ENCODE data around the gene SHMT2.
A peak's percentile ranks its signal among the peaks of the same experiment; 100 is the strongest.

DNA sequence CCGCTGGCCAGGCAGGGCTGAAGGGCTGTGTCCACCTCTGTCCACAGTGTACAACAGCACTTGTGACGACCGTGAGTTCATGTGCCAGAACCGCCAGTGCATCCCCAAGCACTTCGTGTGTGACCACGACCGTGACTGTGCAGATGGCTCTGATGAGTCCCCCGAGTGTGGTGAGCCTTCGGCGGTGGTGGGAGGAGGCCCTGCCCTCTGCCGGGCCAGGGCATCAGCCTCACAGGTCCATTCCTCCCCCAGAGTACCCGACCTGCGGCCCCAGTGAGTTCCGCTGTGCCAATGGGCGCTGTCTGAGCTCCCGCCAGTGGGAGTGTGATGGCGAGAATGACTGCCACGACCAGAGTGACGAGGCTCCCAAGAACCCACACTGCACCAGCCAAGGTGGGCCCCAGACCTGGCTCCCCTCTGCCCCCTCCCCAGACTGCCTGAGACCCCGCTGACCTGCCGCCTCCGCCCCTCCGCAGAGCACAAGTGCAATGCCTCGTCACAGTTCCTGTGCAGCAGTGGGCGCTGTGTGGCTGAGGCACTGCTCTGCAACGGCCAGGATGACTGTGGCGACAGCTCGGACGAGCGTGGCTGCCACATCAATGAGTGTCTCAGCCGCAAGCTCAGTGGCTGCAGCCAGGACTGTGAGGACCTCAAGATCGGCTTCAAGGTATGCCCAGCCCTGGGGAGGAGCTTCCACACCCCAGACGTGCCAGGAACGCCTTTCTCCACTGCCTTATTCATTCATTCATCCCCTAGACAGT is 33.7 kb upstream of the SHMT2 start:
- TF ChIP-seq POLR2AphosphoS5 (IDR thresholded peaks at IDR 0.05; ENCODE audit: control insufficient read depth, insufficient read depth, low read depth, low read length) (no peak), MXI1 (IDR thresholded peaks at IDR 0.05; ENCODE audit: low read depth, low read length) (no peak), RAD21 (CRISPR knock-in tag; conservative IDR thresholded peaks at IDR 0.05 in 1 of 2, IDR thresholded peaks at IDR 0.05 in 1 of 2) (peak in 1 of 2 experiments; percentile 31; a peak in 1 of 4 replicates), ZNF785 (CRISPR knock-in tag; IDR thresholded peaks at IDR 0.05) (no peak), EP300 (IDR thresholded peaks at IDR 0.05; ENCODE audit: low read length) (no peak), PCBP2 (IDR thresholded peaks at IDR 0.05; ENCODE audit: low read depth, low read length, poor library complexity, severe bottlenecking) (no peak), CTCF (IDR thresholded peaks at IDR 0.05 in 2 of 3, conservative IDR thresholded peaks at IDR 0.05 in 1 of 3; ENCODE audit: insufficient read depth in 2 of 3, low read depth in 1 of 3, low read length in 3 of 3) (peak; percentile 29 to 59 (median 32); a peak in 4 of 6 replicates), ETV6 (IDR thresholded peaks at IDR 0.05; ENCODE audit: borderline replicate concordance in 1 of 2, low read depth in 2 of 2, low read length in 1 of 2) (no peak), ETV6 (CRISPR knock-in tag; IDR thresholded peaks at IDR 0.05; ENCODE audit: borderline replicate concordance) (no peak), ZNF232 (CRISPR knock-in tag; IDR thresholded peaks at IDR 0.05) (no peak), POLR2A (conservative IDR thresholded peaks at IDR 0.05) (no peak)
- TF ChIP-seq, protein P1, sequence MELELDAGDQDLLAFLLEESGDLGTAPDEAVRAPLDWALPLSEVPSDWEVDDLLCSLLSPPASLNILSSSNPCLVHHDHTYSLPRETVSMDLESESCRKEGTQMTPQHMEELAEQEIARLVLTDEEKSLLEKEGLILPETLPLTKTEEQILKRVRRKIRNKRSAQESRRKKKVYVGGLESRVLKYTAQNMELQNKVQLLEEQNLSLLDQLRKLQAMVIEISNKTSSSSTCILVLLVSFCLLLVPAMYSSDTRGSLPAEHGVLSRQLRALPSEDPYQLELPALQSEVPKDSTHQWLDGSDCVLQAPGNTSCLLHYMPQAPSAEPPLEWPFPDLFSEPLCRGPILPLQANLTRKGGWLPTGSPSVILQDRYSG (tag; conservative IDR thresholded peaks at IDR 0.05; ENCODE audit: low read depth), result no peak
- TF ChIP-seq, protein P2, sequence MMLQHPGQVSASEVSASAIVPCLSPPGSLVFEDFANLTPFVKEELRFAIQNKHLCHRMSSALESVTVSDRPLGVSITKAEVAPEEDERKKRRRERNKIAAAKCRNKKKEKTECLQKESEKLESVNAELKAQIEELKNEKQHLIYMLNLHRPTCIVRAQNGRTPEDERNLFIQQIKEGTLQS (IDR thresholded peaks at IDR 0.05), result no peak
- TF ChIP-seq, protein P2 (CRISPR knock-in tag; conservative IDR thresholded peaks at IDR 0.05), result no peak
- TF ChIP-seq, protein P3, sequence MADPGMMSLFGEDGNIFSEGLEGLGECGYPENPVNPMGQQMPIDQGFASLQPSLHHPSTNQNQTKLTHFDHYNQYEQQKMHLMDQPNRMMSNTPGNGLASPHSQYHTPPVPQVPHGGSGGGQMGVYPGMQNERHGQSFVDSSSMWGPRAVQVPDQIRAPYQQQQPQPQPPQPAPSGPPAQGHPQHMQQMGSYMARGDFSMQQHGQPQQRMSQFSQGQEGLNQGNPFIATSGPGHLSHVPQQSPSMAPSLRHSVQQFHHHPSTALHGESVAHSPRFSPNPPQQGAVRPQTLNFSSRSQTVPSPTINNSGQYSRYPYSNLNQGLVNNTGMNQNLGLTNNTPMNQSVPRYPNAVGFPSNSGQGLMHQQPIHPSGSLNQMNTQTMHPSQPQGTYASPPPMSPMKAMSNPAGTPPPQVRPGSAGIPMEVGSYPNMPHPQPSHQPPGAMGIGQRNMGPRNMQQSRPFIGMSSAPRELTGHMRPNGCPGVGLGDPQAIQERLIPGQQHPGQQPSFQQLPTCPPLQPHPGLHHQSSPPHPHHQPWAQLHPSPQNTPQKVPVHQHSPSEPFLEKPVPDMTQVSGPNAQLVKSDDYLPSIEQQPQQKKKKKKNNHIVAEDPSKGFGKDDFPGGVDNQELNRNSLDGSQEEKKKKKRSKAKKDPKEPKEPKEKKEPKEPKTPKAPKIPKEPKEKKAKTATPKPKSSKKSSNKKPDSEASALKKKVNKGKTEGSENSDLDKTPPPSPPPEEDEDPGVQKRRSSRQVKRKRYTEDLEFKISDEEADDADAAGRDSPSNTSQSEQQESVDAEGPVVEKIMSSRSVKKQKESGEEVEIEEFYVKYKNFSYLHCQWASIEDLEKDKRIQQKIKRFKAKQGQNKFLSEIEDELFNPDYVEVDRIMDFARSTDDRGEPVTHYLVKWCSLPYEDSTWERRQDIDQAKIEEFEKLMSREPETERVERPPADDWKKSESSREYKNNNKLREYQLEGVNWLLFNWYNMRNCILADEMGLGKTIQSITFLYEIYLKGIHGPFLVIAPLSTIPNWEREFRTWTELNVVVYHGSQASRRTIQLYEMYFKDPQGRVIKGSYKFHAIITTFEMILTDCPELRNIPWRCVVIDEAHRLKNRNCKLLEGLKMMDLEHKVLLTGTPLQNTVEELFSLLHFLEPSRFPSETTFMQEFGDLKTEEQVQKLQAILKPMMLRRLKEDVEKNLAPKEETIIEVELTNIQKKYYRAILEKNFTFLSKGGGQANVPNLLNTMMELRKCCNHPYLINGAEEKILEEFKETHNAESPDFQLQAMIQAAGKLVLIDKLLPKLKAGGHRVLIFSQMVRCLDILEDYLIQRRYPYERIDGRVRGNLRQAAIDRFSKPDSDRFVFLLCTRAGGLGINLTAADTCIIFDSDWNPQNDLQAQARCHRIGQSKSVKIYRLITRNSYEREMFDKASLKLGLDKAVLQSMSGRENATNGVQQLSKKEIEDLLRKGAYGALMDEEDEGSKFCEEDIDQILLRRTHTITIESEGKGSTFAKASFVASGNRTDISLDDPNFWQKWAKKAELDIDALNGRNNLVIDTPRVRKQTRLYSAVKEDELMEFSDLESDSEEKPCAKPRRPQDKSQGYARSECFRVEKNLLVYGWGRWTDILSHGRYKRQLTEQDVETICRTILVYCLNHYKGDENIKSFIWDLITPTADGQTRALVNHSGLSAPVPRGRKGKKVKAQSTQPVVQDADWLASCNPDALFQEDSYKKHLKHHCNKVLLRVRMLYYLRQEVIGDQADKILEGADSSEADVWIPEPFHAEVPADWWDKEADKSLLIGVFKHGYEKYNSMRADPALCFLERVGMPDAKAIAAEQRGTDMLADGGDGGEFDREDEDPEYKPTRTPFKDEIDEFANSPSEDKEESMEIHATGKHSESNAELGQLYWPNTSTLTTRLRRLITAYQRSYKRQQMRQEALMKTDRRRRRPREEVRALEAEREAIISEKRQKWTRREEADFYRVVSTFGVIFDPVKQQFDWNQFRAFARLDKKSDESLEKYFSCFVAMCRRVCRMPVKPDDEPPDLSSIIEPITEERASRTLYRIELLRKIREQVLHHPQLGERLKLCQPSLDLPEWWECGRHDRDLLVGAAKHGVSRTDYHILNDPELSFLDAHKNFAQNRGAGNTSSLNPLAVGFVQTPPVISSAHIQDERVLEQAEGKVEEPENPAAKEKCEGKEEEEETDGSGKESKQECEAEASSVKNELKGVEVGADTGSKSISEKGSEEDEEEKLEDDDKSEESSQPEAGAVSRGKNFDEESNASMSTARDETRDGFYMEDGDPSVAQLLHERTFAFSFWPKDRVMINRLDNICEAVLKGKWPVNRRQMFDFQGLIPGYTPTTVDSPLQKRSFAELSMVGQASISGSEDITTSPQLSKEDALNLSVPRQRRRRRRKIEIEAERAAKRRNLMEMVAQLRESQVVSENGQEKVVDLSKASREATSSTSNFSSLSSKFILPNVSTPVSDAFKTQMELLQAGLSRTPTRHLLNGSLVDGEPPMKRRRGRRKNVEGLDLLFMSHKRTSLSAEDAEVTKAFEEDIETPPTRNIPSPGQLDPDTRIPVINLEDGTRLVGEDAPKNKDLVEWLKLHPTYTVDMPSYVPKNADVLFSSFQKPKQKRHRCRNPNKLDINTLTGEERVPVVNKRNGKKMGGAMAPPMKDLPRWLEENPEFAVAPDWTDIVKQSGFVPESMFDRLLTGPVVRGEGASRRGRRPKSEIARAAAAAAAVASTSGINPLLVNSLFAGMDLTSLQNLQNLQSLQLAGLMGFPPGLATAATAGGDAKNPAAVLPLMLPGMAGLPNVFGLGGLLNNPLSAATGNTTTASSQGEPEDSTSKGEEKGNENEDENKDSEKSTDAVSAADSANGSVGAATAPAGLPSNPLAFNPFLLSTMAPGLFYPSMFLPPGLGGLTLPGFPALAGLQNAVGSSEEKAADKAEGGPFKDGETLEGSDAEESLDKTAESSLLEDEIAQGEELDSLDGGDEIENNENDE (IDR thresholded peaks at IDR 0.05; ENCODE audit: low read depth, low read length), result no peak
- TF ChIP-seq, protein P4, sequence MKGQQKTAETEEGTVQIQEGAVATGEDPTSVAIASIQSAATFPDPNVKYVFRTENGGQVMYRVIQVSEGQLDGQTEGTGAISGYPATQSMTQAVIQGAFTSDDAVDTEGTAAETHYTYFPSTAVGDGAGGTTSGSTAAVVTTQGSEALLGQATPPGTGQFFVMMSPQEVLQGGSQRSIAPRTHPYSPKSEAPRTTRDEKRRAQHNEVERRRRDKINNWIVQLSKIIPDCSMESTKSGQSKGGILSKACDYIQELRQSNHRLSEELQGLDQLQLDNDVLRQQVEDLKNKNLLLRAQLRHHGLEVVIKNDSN (CRISPR knock-in tag; IDR thresholded peaks at IDR 0.05), result no peak

Data from K562 (cell line).